NCI-H1694 (cell line): Measurements from ENCODE around the gene CFAP91.
A peak's percentile ranks its signal among the peaks of the same experiment; 100 is the strongest.

ENCODE experiments used
- DNase-seq: peaks from one replicate; lab custom pipeline; 2025; lab: John Stamatoyannopoulos, UW

Gene CFAP91

DNA sequence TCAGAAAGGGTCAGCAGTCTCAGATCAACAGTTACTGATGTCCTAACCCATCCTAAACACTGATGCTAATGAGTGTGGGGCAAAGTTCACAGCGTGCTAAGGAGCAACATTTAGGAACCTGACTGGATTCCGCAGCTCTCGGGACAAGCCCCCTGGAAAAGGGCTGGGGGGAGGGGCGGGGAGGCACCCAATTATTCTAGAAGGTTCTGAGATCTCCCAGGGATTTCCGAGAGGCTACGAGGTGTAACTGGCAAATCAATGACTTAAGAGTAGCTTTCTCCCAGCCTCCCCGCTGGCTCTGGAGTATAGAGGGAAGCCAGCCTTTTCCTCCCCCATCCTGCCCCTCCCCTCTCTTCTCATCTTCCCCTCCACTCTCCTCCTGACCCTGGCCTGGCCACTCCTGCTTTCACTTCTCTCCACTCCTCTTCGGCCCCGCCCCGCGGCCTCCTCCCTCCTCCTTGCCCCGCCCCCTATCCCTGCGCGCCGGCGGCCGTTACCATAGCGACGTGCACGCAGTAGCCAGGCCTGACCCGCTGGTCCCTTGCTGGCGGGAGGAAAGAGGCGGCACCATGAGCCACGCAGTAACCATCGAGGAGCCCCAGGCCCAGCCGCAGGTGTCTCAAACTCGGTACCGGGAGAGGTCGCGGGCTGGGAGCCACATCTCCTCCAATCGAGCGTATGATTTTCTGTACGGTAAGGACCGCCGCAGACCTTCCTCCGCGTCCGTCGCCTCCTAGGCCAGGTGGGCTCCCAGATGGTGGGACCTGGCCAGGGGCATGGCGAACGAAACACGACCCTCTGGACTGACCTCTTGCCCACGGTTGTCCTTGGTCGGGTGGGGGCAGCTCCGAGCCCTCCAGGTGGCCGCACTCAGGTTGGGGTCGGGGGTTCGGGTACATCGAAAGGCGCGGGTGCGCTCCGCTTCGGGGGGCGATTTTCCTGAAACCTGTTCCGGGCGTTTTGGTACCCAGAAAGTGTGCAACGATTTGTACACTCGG, at the start of gene CFAP91:
Gene CFAP91 (plus strand): TSS at position 493 of the 998 bp plus-strand sequence. CDS start 77 bp downstream, at position 570.
- DNase-seq: no peak

DNA sequence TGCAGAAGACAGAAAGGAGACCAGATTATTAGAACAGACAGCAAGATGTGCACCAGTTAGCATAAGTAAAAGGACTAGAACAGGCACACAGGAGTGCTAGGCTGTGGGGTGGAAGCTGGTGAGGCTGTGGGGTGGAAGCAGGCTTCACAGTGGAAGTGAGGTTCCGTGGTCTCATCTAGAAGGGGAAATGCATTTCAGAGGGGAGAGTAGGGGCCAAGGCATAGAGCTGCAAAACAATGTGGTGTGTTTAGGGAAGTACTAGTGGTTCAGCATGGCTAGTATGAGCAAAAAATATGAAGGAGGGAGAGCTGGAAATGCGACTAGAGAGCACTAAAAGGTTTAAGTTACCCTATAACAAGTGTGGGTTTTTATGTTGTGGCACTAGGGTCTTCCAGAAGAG, 48.9 kb upstream of the CFAP91 start:
- DNase-seq: no peak

DNA sequence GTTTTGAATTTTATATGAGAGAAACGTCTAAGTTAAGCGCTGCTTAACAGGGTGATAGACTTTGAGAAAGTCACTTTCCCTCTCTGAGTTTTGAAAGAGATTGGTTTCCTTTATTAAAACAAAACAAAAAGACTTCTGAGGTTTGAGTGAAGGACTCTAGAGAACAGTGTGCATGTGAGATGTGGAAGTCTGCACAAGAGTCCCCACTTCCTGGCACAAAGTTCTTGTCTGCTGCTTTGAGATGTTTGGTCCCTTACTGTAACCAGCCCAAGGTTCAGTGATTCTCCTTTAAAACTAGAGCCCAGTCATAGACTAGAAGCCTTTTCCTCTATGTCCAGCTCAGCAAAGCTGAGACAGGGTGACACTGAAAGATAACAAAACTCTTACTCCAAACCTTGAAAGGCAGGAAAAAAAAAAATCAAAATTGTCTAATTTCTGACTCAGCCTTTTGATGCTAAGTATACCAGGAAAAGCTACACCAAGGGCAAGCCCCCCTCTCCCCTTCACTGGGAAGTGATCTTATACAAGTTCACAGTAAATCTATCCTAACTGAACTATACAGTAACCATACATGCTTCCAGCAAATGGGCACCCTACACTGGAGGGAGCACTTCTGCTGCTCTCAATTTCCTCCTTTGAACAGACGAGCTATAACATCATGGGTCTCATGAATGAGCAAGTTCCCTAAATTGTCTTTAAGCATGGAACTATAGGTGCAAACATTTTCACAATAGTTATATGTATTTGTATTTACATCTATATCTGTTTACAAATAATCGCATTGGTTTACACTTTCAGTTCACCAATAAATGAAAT, 44.7 kb upstream of the CFAP91 start:
- DNase-seq: no peak

- DNase-seq: no peak
Measured at GRCh38 chr3:119658994-119659393, 43.8 kb upstream of the CFAP91 start.

GRCh38 chr3:119659606-119660291, 43.1 kb upstream of the CFAP91 start:
- DNase-seq: no peak

DNA sequence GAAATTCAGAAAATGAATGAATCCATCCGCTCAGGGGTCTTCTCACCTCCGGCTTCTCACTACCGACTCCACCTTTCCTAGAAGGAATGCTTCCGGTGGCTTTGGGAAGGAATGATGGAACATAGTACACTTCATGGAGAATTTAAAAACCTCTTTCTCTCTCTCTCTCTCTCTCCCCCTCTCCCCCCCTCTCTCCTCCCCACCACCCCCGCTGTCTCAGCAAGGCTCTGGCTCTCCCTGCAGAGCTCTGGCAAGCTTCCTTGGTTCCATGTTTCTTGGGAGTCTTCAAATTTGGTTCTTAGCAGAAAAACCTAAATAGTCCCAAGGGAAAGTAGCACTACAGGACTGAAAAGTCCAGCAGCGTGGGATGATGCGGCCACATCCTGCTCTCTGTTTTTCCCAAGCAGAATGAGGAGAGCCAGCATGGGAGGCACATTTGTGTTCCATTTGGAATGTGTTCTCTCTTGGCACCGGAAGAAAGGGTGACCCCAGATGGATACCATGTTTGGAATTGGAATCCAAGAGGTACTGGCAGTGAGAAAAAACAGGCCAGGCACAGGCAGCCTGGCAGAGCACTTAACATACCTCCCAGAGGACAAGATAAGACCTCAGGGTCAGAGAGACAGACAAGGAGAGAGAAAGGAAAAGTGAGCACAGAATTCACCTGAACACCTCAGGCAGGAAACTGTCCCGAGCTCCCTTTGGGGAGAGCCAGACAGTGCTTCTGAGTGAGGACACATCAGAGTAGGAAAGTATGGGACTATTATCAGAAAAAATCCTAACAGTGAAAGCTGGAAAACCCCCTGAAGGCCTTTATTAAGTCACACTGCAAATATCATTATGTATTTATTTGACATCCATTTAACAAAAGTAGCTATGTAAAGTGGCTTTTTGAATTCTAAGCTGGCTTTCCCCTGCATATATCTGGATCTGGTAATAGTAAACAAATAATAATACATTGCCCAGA, 42.1 kb upstream of the CFAP91 start, which contains the start of gene POPDC2:
Gene POPDC2 (minus strand): TSS at position 116 of the 967 bp plus-strand sequence. CDS start 166 bp downstream, outside the sequence.
- no peak for DNase-seq

DNA sequence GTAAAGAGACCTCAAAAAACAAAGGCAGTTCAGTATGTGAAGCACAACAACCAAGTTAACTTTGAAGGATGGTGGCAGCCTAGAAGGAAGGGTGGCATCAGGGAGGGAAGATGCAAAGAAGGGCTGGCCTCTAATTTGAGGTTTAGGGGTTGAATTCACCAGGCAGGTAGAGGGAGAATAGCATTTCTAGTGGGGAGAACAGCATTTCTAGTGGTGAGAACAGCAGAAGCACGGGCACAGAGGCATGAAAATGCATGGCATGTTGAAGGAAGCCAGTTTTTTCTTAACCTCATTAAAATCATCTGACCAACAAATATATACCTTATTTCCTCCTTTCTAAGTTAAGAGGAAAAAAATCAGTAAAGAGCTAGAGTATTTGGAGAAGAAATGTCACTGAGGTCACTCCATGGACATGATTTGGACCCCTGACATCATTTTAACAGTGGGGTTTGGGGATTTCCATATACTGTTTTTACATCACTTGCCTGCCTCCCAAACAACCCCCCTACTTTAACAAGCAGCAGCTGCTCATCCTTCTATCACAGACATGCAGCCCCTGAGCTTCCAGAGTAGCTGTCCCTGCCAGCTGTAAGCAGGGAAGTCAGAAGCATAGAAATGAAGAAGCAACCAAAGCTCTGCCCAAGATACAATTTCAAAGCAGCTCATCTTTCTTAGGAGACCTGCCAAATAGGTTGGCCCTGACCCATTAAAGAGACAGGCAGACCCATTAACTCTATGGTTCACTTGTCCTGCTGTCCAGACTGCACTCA, 40.0 kb upstream of the CFAP91 start:
- no peak for DNase-seq

GRCh38 chr3:119663885-119664284, 38.9 kb upstream of the CFAP91 start:
- DNase-seq: no peak

GRCh38 chr3:119664370-119664769, 38.5 kb upstream of the CFAP91 start:
- no peak for DNase-seq

- DNase-seq: no peak
Measured at GRCh38 chr3:119664850-119665379, 37.9 kb upstream of the CFAP91 start.

DNA sequence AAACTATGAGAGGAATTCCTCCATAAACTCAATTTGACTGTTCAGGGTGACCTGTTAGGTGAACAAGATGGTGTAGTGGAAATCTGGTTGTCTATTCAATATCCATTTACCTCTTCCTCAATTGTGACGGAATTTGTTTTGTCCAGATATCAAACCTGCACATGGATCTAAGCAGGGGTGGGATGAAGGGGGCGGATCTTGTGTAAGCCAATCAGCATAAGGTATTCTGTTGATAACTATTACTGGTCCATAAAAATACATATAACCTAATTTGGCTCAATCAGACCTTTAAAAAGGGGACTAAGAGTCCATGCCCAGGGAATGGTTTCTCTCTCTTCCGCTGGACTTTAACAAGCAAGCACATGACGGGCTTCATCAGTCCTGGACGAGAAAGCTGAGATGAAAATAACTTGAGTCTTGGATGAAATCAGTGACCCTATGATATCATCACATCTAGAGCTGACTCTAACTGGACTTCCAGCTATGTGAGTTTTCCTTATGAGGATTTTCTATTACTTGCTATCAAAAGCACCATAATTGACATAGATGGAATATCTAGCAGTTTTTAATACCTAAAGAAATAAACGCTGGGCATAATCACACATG, 36.8 kb upstream of the CFAP91 start:
- DNase-seq: no peak

GRCh38 chr3:119669906-119670570, 32.8 kb upstream of the CFAP91 start:
- no peak for DNase-seq

DNA sequence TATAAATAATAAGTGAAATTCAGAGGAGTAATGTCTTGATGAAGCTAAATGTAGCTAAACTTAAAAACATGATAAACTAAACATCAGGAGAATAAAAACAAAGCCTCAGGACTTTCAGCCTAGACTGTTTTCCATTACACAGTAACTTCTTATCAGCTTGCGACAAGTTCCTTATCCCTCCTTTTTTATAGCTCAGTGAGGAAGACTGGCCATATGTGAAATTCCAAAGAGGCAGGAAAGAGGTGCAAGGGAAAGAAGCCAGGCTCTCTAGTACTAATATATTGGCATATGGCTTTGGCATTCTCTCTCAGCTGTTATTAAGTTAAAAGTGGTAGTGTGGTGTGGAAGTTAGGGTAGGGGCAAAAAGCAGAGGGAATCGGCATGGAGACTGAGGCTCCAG, 30.0 kb upstream of the CFAP91 start:
- DNase-seq: no peak

DNA sequence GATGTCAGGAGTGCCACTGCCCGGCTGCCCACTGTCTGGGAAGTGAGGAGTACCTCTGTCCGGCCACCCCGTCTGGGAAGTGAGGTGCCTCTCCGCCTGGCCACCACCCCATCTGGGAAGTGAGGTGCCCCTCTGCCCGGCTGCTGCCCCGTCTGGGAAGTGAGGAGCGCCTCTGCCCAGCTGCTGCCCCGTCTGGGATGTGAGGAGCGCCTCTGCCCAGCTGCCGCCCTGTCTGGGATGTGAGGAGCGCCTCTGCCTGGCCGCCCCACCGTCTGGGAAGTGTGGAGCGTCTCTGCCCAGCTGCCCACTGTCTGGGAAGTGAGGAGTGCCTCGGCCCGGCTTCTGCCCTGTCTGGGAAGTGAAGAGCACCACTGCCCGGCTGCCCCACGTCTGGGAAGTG, 28.9 kb upstream of the CFAP91 start:
- no peak for DNase-seq

DNA sequence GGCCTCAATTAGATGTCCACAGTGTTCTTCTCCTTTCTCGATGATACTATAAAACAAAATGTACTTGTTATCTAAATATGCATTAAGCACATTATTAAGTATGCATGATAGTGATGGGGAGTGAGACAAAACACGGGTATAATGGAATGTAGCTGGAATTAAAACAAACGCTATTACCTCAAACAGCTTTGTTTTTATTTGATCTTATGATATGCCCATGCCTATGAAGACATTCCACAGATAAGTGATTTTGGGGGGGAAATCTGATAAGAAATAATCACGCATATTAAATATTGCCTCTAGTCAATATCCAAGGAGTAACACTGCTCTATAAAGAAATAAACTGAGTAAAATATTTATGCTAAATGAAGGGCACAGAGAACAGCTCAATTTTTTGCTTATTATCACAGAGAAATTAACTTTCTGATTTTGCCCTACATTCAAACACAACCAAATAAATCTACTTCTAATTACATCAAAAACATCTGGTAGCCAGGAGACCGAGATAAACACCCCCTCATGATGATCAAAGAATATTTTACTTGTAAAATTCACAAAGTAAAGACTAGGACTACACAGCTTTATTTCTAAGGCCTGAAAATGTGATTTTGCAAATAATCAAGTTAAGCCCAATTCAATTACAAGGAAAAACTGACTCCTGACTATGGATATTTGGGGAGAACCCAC, 27.5 kb upstream of the CFAP91 start:
- DNase-seq: no peak

DNA sequence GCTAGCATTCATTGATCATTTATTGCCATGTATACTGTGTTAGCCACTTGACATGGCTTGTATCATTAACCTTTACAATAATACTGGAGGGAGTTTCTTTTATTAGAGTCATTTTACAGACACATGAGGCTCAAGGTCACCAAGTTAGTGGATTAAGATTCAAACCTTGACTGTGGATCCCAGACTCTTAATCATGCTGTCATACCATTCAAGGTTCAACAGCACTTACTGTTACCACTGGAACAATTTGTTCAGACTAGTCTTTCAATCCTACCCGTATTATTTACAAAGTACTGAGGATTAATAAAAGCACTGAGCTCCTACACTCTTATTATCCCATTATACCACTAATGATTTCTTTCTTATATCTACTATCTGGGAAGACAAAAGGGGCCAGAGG, 26.8 kb upstream of the CFAP91 start:
- no peak for DNase-seq

DNA sequence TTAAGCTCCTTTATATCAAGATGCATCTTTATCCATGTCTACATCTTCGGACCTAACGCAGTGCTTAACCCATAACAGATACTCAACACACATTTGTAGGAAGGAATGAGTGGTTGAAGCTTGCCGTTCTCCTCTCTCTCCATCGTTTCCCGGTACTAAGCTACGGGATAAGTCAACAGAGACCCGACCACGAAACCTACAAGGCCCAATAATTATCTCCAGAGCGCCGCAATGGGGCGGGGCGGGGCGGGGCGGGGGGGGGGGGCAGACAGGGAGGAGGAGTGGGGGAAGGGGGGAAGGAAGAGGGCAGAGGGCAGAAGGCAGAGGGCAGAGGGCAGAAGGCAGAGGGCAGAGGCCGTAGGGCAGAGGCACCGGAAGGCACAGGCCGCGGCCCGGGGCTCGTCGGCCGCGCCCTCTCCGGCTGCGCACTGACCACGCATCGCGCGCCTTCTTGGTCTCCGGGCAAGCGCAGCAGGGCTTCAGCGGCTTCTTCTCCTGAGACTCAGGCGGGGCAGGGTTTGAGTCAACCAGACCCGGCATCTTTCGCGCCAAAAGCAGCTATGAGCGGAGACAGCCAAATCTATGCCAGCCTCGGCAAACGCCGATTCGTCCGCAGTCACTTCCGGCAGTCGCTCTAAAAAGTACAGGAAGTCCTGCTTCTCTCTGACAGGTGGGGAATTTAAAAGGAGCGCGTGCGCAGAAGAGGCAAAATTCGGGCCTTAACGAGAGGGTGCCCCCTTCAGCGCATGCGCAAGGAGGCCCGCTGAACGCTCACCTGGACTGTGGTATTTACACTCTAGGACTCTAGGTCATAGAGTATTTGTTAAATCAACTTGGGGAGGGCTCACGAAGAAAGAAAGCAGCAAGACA, 25.8 kb upstream of the CFAP91 start, which contains the start of gene COX17:
Gene COX17 (minus strand): TSS at position 636 of the 870 bp plus-strand sequence. CDS start 96 bp downstream, at position 540.
- peak; percentile 85 for DNase-seq
